ENCODE results near the gene DNPH1.

DNPH1 gene

GRCh38 chr6:43253401-43253800 lies 24.1 kb upstream of the DNPH1 start:
- Histone ChIP-seq H3K27me3 (peaks cover 90% of the 10 kb centered on the region), H3K4me1 (ENCODE audit: control insufficient read depth in 1 of 2, insufficient read depth in 1 of 2, low read depth in 1 of 2, low read length in 1 of 2) (no peaks in the 10 kb centered on the region), H3K9me3 (no peaks in the 10 kb centered on the region), H3K36me3 (no peaks in the 10 kb centered on the region), H3K4me3 (ENCODE audit: low read depth in 1 of 2, low read length in 1 of 2) (no peak overlapping the region), H3K27ac (no peak overlapping the region)
- no peak for TF ChIP-seq CTCF (IDR thresholded peaks at IDR 0.05)

GRCh38 chr6:43250992-43251373 lies 21.7 kb upstream of the DNPH1 start:
- H3K27ac ChIP-seq, result no peak overlapping the region
- no peaks in the 10 kb centered on the region for H3K9me3 ChIP-seq
- H3K4me3 ChIP-seq (ENCODE audit: low read depth in 1 of 2, low read length in 1 of 2), result no peak overlapping the region
- no peaks in the 10 kb centered on the region for H3K36me3 ChIP-seq
- peaks cover 12 to 14% of the 10 kb centered on the region in 2 experiments for H3K4me1 ChIP-seq (ENCODE audit: control insufficient read depth in 1 of 2, insufficient read depth in 1 of 2, low read depth in 1 of 2, low read length in 1 of 2)
- no peak for TF ChIP-seq CTCF (IDR thresholded peaks at IDR 0.05)
- H3K27me3 ChIP-seq, result peaks cover 98% of the 10 kb centered on the region

GRCh38 chr6:43248791-43249190 lies 19.5 kb upstream of the DNPH1 start:
- Histone ChIP-seq H3K4me3 (ENCODE audit: low read depth in 1 of 2, low read length in 1 of 2) (no peak overlapping the region), H3K27me3 (peaks cover 100% of the 10 kb centered on the region), H3K4me1 (ENCODE audit: control insufficient read depth in 1 of 2, insufficient read depth in 1 of 2, low read depth in 1 of 2, low read length in 1 of 2) (peaks cover 12 to 14% of the 10 kb centered on the region in 2 experiments), H3K9me3 (no peaks in the 10 kb centered on the region), H3K27ac (no peak overlapping the region), H3K36me3 (no peaks in the 10 kb centered on the region)
- no peak for TF ChIP-seq CTCF (IDR thresholded peaks at IDR 0.05)

GRCh38 chr6:43248101-43248500 lies 18.8 kb upstream of the DNPH1 start:
- Histone ChIP-seq H3K27ac (no peak overlapping the region), H3K27me3 (peaks cover 100% of the 10 kb centered on the region), H3K4me1 (ENCODE audit: control insufficient read depth in 1 of 2, insufficient read depth in 1 of 2, low read depth in 1 of 2, low read length in 1 of 2) (peaks cover 12 to 14% of the 10 kb centered on the region in 2 experiments)

GRCh38 chr6:43247114-43247999 lies 18.1 kb upstream of the DNPH1 start:
- Histone ChIP-seq H3K36me3 (no peaks in the 10 kb centered on the region), H3K27me3 (peaks cover 100% of the 10 kb centered on the region), H3K4me3 (ENCODE audit: low read depth in 1 of 2, low read length in 1 of 2) (peak overlapping the region; percentile 57 to 65), H3K4me1 (ENCODE audit: control insufficient read depth in 1 of 2, insufficient read depth in 1 of 2, low read depth in 1 of 2, low read length in 1 of 2) (peaks cover 12 to 14% of the 10 kb centered on the region in 2 experiments), H3K9me3 (no peaks in the 10 kb centered on the region), H3K27ac (no peak overlapping the region)
- no peak for TF ChIP-seq CTCF (IDR thresholded peaks at IDR 0.05)

More at GRCh38 chr6:43248101-43248500, 18.8 kb upstream of the DNPH1 start:
- no peak for TF ChIP-seq CTCF (IDR thresholded peaks at IDR 0.05)
- Histone ChIP-seq H3K9me3 (no peaks in the 10 kb centered on the region), H3K4me3 (ENCODE audit: low read depth in 1 of 2, low read length in 1 of 2) (no peak overlapping the region), H3K36me3 (no peaks in the 10 kb centered on the region)
